Measurements from ENCODE around the gene SELENOW. TPM values are rescaled to one million over a fixed set of nuclear protein-coding genes. Genes with fewer than 3 reads are reported as not detected.
"Not testable (repeated sequence)": the region's sequence is repeated elsewhere in the genome, so short reads cannot be mapped to it uniquely, and the experiment has no call there.

Gene SELENOW
- polyA plus RNA-seq, 3 donors: 129 to 150 (median 150) TPM

- DNase-seq: no peak
Measured at GRCh38 chr19:47752440-47753211, 25.9 kb upstream of the SELENOW start.

GRCh38 chr19:47754206-47755064 is 24.1 kb upstream of the SELENOW start:
- no peak for DNase-seq

- no peak for DNase-seq
Measured at GRCh38 chr19:47755065-47755761, 23.3 kb upstream of the SELENOW start.

GRCh38 chr19:47755762-47756626 is 22.5 kb upstream of the SELENOW start:
- no peak for DNase-seq

GRCh38 chr19:47756627-47756929 is 21.9 kb upstream of the SELENOW start:
- no peak for DNase-seq

GRCh38 chr19:47756953-47757608 is 21.4 kb upstream of the SELENOW start:
- no peak for DNase-seq

GRCh38 chr19:47757617-47758442 is 20.7 kb upstream of the SELENOW start:
- no peak for DNase-seq

- no peak for DNase-seq
Measured at GRCh38 chr19:47758443-47758804, 20.1 kb upstream of the SELENOW start.

- DNase-seq: no peak
Measured at GRCh38 chr19:47760632-47760999, 17.9 kb upstream of the SELENOW start.

GRCh38 chr19:47761566-47761965 is 16.9 kb upstream of the SELENOW start:
- no peak for DNase-seq

- no peak for DNase-seq
Measured at GRCh38 chr19:47762151-47762550, 16.4 kb upstream of the SELENOW start.

- no peak for DNase-seq
Measured at GRCh38 chr19:47762615-47763308, 15.7 kb upstream of the SELENOW start.

GRCh38 chr19:47764705-47765104 is 13.8 kb upstream of the SELENOW start:
- DNase-seq: not testable (repeated sequence)

- DNase-seq: no peak
Measured at GRCh38 chr19:47765523-47766358, 12.8 kb upstream of the SELENOW start.

GRCh38 chr19:47766359-47766620 is 12.2 kb upstream of the SELENOW start:
- DNase-seq: no peak

GRCh38 chr19:47766670-47767069 is 11.8 kb upstream of the SELENOW start:
- no peak for DNase-seq

GRCh38 chr19:47767349-47767748 is 11.2 kb upstream of the SELENOW start:
- no peak for DNase-seq

- no peak for DNase-seq
Measured at GRCh38 chr19:47768604-47769003, 9.9 kb upstream of the SELENOW start.

GRCh38 chr19:47769534-47769933 is 9.0 kb upstream of the SELENOW start:
- no peak for DNase-seq

All from renal pelvis (tissue), 4 donors.